ENCODE results near the gene CDH12.

DNA sequence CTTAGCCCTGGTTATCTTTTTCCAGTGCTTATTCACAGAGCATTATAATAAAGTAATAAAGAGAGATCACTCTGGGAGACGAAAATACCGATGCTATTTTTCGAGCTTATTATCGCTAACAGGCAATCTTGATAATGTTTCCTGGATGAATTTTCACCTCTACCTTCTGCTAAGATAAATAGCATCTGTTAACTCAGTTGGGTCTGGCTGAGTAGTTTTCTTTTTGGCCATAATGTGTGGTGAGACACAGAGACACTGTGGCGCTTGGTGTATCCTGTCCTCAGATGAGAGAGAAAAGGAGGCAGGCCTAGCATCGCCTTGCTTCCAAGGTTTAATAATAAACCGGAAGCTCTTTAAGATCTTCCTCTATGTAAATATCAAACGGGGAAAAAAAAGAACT lies 46.2 kb upstream of the CDH12 start:
- TF ChIP-seq, protein P1, sequence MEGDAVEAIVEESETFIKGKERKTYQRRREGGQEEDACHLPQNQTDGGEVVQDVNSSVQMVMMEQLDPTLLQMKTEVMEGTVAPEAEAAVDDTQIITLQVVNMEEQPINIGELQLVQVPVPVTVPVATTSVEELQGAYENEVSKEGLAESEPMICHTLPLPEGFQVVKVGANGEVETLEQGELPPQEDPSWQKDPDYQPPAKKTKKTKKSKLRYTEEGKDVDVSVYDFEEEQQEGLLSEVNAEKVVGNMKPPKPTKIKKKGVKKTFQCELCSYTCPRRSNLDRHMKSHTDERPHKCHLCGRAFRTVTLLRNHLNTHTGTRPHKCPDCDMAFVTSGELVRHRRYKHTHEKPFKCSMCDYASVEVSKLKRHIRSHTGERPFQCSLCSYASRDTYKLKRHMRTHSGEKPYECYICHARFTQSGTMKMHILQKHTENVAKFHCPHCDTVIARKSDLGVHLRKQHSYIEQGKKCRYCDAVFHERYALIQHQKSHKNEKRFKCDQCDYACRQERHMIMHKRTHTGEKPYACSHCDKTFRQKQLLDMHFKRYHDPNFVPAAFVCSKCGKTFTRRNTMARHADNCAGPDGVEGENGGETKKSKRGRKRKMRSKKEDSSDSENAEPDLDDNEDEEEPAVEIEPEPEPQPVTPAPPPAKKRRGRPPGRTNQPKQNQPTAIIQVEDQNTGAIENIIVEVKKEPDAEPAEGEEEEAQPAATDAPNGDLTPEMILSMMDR (IDR thresholded peaks at IDR 0.05): no peak
- TF ChIP-seq POLR2A (IDR thresholded peaks at IDR 0.05) (no peak), POLR2AphosphoS5 (IDR thresholded peaks at IDR 0.05) (no peak)
